Coronary artery (tissue), 2 donors: ENCODE data around the gene WDFY1.

ENCODE experiments used
- DNase-seq: peaks from one replicate; pipeline ENCODE4 v3.0.0-alpha.2; 2017; ENCODE audit warnings: low spot score
- H3K27ac ChIP-seq, 2 donors: fragments of 200-600 bp; sonication (generic); one replicate each; pipeline ENCODE4 v1.5.1; 2016 to 2019
- H3K4me3 ChIP-seq: fragments of 200-600 bp; sonication (generic); 2 replicates; pipeline ENCODE4 v1.5.1; 2016; ENCODE audit warnings: mild to moderate bottlenecking, moderate library complexity
- TF ChIP-seq, protein P1 (sequence below): fragments of 200-600 bp; sonication (generic); IDR thresholded peaks from one replicate; pipeline ENCODE4 v1.5.1; 2019; ENCODE audit warnings: antibody characterized with exemption

Gene WDFY1

DNA sequence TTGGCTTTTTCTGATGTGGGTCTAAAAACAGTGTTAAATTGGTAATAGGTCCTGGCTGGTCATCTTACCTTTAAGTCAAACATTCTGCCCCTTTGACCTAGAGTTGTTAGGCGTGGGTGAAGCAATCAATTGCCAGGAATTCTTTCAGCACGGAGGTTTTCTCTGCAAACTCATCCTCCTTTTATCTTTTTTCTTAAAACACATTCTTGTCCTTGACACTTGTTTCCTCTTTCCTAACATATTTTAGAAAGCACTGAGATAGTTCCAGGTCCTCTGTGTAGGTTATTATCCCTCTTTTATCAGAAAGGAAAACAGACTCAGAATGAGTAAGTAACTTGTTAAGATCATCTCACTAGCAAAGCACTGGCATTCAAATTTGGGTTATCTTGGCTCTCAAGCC is 89.1 kb downstream of the WDFY1 start:
- Histone ChIP-seq H3K27ac (no peak overlapping the region), H3K4me3 (no peak overlapping the region)
- no peak for DNase-seq
- TF ChIP-seq, protein P1, sequence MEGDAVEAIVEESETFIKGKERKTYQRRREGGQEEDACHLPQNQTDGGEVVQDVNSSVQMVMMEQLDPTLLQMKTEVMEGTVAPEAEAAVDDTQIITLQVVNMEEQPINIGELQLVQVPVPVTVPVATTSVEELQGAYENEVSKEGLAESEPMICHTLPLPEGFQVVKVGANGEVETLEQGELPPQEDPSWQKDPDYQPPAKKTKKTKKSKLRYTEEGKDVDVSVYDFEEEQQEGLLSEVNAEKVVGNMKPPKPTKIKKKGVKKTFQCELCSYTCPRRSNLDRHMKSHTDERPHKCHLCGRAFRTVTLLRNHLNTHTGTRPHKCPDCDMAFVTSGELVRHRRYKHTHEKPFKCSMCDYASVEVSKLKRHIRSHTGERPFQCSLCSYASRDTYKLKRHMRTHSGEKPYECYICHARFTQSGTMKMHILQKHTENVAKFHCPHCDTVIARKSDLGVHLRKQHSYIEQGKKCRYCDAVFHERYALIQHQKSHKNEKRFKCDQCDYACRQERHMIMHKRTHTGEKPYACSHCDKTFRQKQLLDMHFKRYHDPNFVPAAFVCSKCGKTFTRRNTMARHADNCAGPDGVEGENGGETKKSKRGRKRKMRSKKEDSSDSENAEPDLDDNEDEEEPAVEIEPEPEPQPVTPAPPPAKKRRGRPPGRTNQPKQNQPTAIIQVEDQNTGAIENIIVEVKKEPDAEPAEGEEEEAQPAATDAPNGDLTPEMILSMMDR, result no peak

DNA sequence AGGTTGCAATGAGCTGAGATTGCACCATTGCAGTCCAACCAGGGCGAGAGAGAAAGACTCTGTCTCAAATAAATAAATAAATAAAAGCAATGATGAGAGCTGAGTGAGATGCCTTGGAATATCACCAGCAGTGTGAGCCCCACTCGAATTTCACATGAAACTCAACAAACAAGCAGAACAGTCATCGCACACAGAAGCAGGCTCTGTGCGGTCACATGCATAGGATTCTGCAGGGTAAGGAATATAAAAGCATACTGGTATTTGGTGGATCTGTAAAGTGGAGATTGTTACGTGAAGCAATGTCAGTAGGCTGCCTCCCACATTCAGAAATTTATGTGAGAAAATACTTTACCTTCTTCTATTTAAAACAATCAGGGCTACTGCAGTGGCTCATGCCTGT is 89.7 kb downstream of the WDFY1 start:
- Histone ChIP-seq H3K27ac (no peak overlapping the region), H3K4me3 (no peak overlapping the region)
- DNase-seq, result no peak
- TF ChIP-seq, protein P1, result no peak

DNA sequence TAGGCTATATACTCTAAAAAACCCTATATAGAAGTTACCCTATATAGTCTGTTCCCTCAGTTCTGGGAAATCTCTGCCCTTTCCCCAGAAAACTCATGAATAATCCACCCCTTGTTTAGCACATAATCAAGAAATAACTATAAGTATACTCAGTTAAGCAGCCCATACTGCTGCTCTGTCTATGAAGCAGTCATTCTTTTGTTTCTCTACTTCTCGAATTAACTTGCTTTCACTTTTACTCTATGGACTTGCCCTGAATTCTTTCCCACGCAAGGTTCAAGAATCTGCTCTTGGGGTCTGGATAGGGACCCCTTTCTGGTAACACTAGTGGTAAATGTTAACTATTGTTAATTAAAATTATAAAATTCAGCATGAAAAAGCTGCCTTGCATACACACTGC is 90.4 kb downstream of the WDFY1 start:
- DNase-seq, result no peak
- Histone ChIP-seq H3K27ac (no peak overlapping the region), H3K4me3 (no peak overlapping the region)
- TF ChIP-seq, protein P1, result no peak

DNA sequence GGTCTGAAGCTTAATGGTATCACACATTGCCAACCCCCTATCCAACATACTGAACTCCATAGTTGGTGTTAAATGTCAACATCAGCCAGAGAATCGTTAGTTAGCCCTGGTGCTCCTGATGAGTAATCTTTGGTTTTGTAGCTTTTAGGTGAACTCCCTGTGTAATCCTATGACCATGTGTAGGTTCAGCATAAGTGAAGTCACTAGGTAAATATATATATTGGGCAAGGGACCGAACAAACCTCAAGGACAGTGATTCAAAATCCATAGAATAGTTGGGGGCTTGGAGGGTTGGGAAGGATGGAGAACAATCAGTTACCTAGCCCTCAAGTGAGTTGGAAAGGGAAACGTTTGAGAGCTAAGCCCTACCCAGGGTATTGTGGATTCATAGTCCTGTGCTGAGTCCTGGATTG is 91.7 kb downstream of the WDFY1 start:
- Histone ChIP-seq H3K27ac (no peak overlapping the region), H3K4me3 (no peak overlapping the region)
- TF ChIP-seq, protein P1, result no peak
- no peak for DNase-seq

DNA sequence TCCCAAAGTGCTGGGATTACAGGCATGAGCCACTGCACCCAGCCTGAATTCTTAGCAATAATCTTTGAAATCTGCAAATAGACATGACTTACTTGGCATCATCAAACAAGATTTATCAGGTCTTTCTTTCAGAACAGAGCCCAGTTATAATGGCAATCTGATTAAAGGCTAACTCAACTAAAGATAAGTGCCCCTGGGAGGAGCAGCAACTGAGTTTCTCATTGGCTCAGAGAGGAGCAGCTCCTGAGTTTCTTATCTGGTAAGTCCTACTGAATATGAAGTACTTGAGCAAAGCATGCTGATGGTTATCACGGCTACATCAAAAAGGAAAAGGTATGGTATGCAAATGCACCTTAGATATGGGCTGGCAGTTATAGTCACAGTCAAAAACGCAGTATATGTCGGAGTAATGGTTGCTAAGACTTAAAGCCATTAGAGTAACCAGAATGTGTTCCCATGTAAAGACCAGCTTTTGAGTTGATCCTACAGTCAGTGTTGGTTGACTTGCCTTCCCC is 92.8 kb downstream of the WDFY1 start:
- Histone ChIP-seq H3K4me3 (no peak overlapping the region), H3K27ac (no peak overlapping the region)
- no peak for DNase-seq
- TF ChIP-seq, protein P1, result no peak

DNA sequence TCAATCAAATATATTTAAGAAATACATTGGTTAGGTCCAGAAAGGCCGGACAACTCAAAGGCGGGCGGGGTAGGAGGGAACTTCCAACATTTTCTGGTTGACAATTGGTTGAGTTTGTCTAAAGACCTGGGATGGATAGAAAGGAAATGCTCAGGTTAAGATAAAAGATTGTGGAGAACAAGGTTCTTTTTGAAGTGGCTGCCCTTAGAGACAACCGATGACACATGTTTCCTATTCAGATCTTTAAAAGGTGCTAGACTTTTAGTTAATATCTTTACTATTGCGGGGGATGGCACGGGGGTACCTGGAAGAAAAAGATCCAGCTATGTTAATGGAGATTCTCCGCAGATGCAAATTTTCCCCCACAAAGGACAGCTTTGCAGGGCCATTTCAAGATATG is 97.7 kb downstream of the WDFY1 start:
- no peak overlapping the region for H3K4me3 ChIP-seq

DNA sequence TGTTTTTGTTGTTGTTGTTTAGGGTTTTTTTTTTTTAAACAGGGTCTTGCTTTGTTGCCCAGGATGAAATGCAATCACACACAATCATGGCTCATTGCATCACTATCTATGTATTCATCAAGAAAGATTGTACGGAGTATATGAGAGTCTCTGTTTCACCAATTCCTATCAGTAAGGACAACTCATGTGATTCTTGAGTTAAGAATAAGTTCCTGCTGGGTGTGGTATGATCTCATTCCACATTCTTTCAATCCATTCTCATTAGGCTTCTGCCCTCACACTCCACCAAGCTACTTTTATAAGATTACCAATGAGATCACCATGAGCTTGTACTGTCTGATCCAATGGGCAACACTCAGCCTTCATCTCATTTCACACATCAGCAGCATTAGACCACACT is 98.6 kb downstream of the WDFY1 start:
- no peak for DNase-seq
- Histone ChIP-seq H3K4me3 (no peak overlapping the region), H3K27ac (no peak overlapping the region)
- TF ChIP-seq, protein P1, result no peak

More for the DNA sequence above, 97.7 kb downstream of the WDFY1 start:
- TF ChIP-seq, protein P1, result no peak
- no peak overlapping the region for H3K27ac ChIP-seq
- DNase-seq, result no peak
